Activated naive CD8-positive, alpha-beta T cell treated with anti-CD3 and anti-CD28 coated beads for 36 hours (primary cell): ENCODE results near the gene RNU1-1. TPM values are rescaled to one million over a fixed set of nuclear protein-coding genes. Genes with fewer than 3 reads are reported as not detected.
"Not testable (repeated sequence)": the region's sequence is repeated elsewhere in the genome, so short reads cannot be mapped to it uniquely, and the experiment has no call there.

Source experiments
- DNase-seq: peaks from one replicate; pipeline ENCODE4 v3.0.0; 2021
- H3K27ac Mint-ChIP-seq: one replicate; pipeline ENCODE4 v1.8.0; 2022; ENCODE audit warnings: mild to moderate bottlenecking, moderate library complexity, mixed read lengths
- H3K27me3 Mint-ChIP-seq: one replicate; pipeline ENCODE4 v1.8.0; 2022; ENCODE audit warnings: mild to moderate bottlenecking, mixed read lengths
- H3K36me3 Mint-ChIP-seq: one replicate; pipeline ENCODE4 v1.8.0; 2021; ENCODE audit warnings: mild to moderate bottlenecking, mixed read lengths
- H3K4me1 Mint-ChIP-seq: one replicate; pipeline ENCODE4 v1.8.0; 2021; ENCODE audit warnings: mixed read lengths
- H3K4me3 Mint-ChIP-seq: one replicate; pipeline ENCODE4 v1.8.0; 2022; ENCODE audit warnings: mild to moderate bottlenecking, moderate library complexity, mixed read lengths
- H3K9me3 Mint-ChIP-seq: one replicate; pipeline ENCODE4 v1.8.0; 2022; ENCODE audit warnings: mixed read lengths
- total RNA-seq, 2 experiments: library from RNA; stranded (reverse); gene quantifications; one replicate each; pipeline ENCODE4 v1.2.3, GENCODE V29; 2021

RNU1-1 gene
- total RNA-seq, 2 experiments from 2014 or later = 874 to 961 TPM

DNA sequence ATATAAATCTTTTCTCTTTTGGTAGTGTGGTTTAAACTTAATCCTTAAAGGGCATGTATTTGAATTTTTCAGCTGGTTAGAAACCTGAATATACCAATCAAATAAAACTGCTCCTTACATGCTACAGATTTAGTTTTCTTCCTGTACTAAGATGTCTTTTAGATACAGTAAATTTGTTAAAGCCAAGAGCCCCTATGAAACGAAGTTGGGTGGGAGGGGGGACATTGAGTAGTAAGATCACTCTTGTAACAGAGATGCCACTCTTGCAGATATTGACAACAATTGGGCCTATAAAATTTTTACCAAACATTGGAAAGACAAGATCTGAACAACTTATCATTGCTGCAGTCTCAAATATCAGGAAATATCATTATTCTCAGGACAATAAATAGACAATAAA, 2.2 kb downstream of the RNU1-1 start:
- not testable (repeated sequence) for H3K4me3 Mint-ChIP-seq, H3K27ac Mint-ChIP-seq, H3K27me3 Mint-ChIP-seq, H3K4me1 Mint-ChIP-seq, H3K36me3 Mint-ChIP-seq, DNase-seq, H3K9me3 Mint-ChIP-seq

DNA sequence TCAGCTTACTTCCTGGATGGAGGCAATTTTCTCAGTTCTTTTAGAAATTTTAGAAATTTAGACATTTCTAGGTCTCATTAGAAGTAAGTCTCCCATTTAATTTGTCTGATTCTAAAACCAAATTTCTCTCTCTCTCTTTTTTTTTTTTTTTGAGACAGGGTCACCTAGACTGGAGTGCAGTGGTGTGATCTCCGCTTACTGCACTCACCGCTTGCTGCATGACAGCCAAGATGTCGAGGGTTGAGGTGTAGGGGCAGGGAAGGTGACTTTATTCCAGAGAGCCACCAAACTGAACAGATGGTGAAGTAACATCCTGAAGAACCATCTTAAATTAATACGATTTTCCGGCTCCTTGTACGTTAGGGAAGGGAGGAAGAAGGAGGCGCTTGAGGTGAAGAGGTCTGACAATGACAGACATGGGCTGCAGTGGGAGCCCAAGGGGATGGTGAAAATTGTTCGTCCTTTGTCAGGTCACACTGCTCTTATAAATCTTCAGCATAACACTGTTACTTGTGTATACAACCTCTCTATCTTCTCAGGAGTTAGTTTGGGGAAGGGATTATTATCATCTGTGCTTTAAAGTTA, 5.1 kb downstream of the RNU1-1 start:
- H3K27ac Mint-ChIP-seq, H3K27me3 Mint-ChIP-seq, H3K4me3 Mint-ChIP-seq, H3K4me1 Mint-ChIP-seq, H3K9me3 Mint-ChIP-seq, DNase-seq, H3K36me3 Mint-ChIP-seq: not testable (repeated sequence)

DNA sequence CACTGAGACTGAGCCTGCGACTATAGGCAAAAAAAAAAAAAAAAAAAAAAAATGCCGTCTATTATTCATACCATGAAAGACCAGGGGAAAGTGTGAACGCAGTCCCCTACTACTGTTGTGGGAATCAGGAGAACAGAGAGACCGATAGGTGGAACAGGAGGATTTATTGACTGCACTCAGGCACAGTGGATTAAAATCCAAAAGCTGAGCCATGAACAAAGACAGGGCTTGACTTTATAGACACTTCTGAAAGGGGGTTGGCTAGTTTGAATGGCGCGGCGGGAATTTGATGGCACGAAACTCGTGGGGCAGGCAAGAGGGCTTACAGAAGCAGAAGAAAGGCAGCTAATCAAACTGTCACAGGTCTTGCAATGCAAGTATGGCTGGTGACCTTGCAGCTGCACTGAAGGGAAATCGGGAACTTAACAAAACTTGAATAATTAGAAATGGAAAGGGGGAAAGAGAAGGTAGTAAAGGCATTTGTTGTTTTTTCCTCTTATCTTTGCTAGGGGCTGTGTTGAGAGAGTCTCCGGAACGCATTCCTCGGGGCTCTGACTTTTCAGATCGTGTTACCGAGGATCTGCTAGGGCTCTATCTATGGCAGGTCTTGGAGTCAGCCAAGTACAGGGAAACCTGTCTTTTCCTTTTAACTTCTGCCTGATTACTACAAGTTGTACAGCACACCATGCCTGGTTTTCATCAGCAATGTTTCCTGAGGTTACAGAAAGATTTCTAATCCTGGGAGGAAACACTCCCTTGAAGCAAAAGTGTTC, 7.5 kb downstream of the RNU1-1 start:
- not testable (repeated sequence) for DNase-seq, H3K4me3 Mint-ChIP-seq, H3K9me3 Mint-ChIP-seq, H3K4me1 Mint-ChIP-seq, H3K27me3 Mint-ChIP-seq, H3K36me3 Mint-ChIP-seq, H3K27ac Mint-ChIP-seq

DNA sequence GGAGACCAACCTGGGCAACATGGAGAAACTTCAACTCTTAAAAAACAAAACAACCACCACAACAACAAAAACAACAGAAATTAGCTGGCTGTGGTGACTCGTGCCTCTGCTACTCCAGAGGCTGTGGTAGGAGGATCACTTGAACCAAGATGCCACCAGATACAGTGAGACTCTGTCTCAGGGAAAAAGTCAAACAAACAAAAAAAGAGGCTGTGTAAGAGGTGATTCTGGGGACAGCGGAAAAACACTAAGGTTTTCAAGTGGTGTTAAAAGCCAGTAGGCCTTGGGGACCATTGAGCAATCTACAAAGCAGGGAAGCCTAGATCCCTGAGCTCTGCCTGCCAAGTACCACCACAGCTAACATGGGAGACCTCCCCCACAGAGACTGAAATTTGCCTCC, 8.2 kb downstream of the RNU1-1 start:
- not testable (repeated sequence) for H3K4me3 Mint-ChIP-seq, H3K36me3 Mint-ChIP-seq, H3K27me3 Mint-ChIP-seq, H3K9me3 Mint-ChIP-seq, H3K4me1 Mint-ChIP-seq, DNase-seq, H3K27ac Mint-ChIP-seq

DNA sequence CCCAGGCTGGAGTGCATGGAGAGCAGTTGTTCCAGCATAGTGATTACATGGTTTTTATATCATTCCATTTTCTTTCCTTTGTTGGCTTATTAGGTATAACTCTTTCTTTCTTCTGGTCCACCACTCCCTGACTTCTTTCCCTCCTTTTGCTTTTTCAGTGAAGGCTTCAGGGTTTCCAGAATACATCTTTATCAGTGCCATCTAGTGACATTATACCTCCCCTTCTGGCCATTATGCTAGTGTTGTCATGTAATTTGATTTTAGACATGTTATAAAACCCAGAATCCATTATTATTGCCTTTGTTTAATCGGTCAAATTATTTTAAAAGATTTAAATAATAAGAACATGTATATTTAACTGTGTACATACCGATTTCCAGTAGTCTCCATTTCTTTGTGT, 10.6 kb downstream of the RNU1-1 start:
- Mint-ChIP-seq H3K9me3 (no peaks in the 10 kb centered on the region), H3K4me3 (no peak overlapping the region)

DNA sequence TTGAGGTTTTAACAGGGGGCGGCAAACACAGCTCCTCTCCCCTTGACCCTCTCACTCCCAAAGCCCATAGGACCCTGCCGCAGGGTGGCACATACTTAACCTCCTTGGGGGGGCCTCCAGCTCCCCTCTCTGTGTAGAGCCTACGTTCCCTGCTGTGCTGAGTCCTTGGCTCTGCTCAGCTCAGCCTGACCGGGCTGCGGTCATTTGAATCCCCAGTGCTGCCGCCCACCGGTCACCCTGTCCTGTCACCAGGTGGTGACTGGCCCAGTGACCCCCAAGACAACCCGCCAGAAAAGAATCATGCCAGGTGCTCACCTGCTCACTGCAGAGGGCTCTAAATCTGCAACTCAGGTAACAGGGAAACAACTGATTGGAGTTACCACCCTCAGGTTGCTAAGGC, 12.6 kb downstream of the RNU1-1 start:
- not testable (repeated sequence) for H3K27me3 Mint-ChIP-seq, H3K4me3 Mint-ChIP-seq, H3K4me1 Mint-ChIP-seq, DNase-seq, H3K9me3 Mint-ChIP-seq, H3K36me3 Mint-ChIP-seq, H3K27ac Mint-ChIP-seq

More for the DNA sequence above, 10.6 kb downstream of the RNU1-1 start:
- Mint-ChIP-seq H3K4me1 (peaks cover 3% of the 10 kb centered on the region), H3K27me3 (no peaks in the 10 kb centered on the region), H3K36me3 (no peaks in the 10 kb centered on the region), H3K27ac (no peak overlapping the region)
- no peak for DNase-seq

DNA sequence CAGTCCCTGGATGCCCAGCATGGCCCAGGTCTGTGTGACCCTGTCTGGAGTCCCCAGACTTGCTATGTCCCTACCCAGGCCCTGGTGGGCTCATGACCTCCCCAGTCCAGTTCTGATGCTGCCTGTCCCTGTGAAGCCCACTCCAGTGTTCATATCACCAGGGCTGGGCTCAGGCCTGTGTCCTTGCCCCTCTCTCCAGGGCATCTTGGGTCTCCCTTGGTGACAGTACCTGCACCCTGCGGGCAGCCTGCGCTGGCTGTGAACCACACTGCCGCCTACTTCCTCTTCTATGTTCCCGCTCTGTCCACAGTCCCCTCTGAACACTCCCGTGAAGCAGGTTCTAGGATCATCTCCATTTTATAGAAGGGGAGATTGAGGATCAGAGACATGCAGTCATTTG, 13.1 kb downstream of the RNU1-1 start:
- H3K27ac Mint-ChIP-seq, H3K4me3 Mint-ChIP-seq, H3K36me3 Mint-ChIP-seq, H3K9me3 Mint-ChIP-seq, H3K27me3 Mint-ChIP-seq, H3K4me1 Mint-ChIP-seq, DNase-seq: not testable (repeated sequence)

DNA sequence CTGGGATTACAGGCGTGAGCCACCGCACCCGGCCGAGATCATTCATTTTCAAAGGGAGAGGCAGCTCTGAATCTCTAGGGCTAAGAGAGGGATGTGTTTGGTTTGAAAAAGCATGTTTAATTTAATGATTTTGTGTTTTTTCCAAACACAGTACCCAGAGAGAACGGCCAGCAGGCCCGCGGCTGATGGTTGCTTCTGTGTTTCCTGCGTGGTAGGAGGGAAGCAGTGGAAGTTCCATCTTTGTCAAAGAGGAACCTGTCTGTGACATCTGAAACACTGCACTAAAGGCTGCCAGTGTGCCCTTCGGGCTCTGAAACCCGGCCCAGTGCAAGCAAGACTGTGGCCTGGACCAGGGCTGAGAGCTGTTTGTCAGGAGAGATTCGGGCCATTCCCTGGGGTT, 13.6 kb downstream of the RNU1-1 start:
- DNase-seq, H3K4me1 Mint-ChIP-seq, H3K9me3 Mint-ChIP-seq, H3K36me3 Mint-ChIP-seq, H3K27me3 Mint-ChIP-seq, H3K27ac Mint-ChIP-seq: not testable (repeated sequence)
- H3K4me3 Mint-ChIP-seq = peak overlapping the region; percentile 80

DNA sequence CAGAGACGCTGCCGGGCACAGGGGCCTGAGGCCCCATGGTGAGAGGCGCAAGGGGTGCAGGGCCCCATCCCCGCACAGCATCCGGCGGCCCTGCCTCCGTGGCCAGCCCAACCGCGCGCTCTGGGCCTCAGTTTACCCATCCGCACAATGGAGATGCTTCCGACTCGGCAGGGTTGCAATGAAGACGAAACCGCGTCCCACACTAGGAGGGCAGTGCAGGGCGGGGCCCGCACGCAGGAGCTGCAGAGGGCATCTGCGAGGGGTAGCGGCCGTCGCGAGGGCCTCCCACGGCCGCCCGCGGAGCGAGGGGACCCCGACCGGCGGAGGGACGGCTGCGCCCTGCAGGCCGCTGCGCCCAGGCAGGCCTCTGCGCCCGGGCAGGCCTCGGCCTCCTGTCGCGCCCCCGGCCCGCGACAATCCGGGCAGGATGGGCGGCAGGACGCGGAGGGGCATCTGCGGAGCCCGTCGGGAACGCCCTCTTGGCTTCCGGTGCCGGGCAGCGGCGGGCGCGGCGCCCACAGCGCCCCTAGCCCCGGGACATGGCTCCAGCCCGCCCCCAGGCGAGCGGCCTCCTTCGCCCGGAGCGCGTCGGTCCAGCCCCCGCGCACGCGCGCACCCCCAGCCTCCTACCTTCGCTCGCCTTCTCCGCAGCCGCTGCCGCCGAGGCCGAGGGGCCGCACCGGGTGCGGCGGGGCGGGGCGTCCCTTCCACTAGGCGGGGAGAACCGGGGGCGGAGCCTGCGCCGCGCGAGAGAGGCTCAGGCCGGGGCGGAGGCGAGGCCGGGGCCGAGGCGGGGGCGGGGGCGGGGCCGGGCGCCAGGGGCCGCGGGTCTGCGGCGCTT, 15.3 kb downstream of the RNU1-1 start:
- Mint-ChIP-seq H3K27ac (no peak overlapping the region), H3K4me1 (peaks cover 11% of the 10 kb centered on the region), H3K36me3 (no peaks in the 10 kb centered on the region), H3K9me3 (no peaks in the 10 kb centered on the region), H3K27me3 (no peaks in the 10 kb centered on the region), H3K4me3 (peak overlapping the region; percentile 77)
- DNase-seq = peak; percentile 88

DNA sequence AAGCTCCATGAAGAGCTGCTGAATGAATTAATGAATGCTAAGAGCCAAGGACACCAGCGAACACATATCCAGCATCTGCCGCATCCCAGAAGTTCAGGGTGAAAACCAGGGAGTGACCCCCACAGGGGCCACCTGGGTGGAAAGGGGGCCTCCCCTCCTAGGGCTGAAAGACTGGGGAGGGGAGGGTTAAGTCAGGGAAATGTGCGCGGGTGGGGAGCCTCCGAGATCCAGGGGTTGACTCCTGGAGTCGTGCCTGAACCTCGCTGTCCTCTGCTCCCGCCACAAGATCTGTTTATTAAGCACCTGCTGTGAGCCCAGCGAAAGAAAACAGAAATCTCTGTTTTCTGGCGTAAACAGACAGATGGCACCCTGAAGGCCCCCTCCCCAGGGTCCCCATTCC, 16.0 kb downstream of the RNU1-1 start:
- not testable (repeated sequence) for H3K27ac Mint-ChIP-seq, H3K27me3 Mint-ChIP-seq, H3K36me3 Mint-ChIP-seq, DNase-seq, H3K9me3 Mint-ChIP-seq
- Mint-ChIP-seq H3K4me3 (peak overlapping the region; percentile 77), H3K4me1 (peaks cover 12% of the 10 kb centered on the region)

DNA sequence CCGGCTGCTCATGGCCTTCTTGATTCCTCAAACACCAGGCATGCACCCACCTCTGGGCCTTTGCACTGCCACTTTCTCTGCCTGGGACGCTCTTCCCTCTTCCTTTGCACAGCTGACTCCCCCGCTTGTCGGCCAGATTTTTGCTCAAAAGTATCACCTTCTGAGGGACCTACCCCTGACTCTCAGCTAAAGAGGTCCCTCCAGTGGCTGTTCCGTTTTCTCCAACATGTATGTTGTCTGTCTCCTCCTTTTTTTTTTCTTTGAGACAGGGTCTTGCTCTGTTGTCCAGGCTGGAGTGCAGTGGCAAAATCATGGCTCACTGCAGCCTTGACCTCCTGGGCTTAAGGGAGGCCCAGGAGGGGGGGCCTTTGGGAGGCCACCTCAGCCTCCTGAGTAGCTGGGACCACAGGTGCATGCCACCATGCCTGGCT, 16.6 kb downstream of the RNU1-1 start:
- not testable (repeated sequence) for H3K27ac Mint-ChIP-seq, DNase-seq, H3K36me3 Mint-ChIP-seq

DNA sequence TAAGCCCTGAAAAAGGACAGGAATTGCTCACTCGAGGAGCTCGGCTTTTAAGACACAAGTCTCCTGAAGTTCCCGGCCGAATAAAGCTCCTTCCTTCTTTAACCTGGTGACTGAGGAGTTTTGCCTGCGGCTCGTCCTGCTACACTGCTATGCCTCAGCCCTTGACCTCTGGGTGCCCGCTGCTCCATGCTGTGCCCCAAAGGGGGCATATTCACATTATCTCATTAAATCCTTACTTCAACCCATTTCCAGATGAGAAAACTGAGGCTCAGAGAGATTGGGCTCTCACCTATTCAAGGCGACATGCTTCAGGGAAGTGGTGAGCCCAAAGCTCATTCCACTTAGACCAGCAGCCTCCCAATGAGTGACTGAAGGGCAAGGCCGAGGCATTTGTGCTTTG, 20.4 kb downstream of the RNU1-1 start:
- not testable (repeated sequence) for H3K27ac Mint-ChIP-seq, H3K4me3 Mint-ChIP-seq, H3K9me3 Mint-ChIP-seq, H3K36me3 Mint-ChIP-seq, H3K27me3 Mint-ChIP-seq, DNase-seq
- H3K4me1 Mint-ChIP-seq = peaks cover 15% of the 10 kb centered on the region

More for the DNA sequence above, 16.6 kb downstream of the RNU1-1 start:
- Mint-ChIP-seq H3K4me1 (peaks cover 18% of the 10 kb centered on the region), H3K4me3 (peak overlapping the region; percentile 77)
- not testable (repeated sequence) for H3K9me3 Mint-ChIP-seq, H3K27me3 Mint-ChIP-seq

DNA sequence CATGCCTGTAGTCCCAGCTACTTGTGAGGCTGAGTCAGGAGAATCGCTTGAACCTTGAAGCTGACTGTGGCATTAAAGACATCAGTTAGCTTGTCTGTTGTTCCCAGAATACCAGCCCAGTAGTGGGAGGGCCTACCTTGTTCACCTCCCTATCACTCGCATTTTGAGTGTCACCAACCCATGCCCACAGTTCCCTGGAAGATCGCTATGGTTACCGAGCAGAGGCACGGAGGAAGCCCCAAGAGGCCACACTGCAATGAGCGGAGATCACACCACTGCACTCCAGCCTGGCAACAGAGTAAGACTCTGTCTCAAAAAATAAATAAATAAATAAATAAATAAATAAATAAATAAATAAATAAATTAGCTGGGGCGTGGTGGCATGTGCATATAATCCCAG, 21.1 kb downstream of the RNU1-1 start:
- not testable (repeated sequence) for H3K4me3 Mint-ChIP-seq, H3K36me3 Mint-ChIP-seq, H3K27ac Mint-ChIP-seq, H3K9me3 Mint-ChIP-seq, H3K27me3 Mint-ChIP-seq
- peak; percentile 11 for DNase-seq
- peaks cover 13% of the 10 kb centered on the region for H3K4me1 Mint-ChIP-seq

DNA sequence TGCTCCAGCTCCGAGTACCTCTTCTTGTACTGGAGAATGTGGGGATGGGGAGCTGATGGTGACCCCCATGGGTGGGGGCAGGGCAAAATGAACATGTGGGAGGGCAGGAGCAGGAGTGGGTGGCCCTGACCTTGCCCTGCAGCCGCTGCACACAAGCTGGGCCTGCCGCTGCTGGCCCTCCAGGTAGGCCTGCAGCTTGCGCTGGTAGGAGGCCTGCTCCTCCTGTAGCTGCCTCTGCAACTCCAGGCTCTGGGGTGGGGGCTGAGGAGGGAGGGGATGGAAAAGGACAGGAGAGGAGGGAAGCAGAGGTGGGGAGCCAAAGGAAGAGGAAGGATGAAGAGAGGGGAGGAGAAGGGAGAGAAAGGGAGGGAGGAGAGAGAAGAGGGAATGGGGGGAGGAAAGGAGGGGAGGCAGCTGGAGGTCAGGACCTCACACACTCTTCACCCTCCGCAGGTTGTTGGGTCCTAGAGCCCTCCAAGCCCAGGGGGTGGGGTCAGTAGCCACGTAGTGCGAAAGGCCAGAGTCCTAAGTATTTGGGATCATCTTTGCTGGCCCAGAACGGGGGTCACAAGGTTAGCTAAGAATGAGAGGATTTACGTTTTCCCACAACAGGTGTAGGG, 22.9 kb downstream of the RNU1-1 start:
- Mint-ChIP-seq H3K9me3 (no peaks in the 10 kb centered on the region), H3K4me3 (no peak overlapping the region), H3K27me3 (no peaks in the 10 kb centered on the region), H3K36me3 (no peaks in the 10 kb centered on the region), H3K27ac (no peak overlapping the region), H3K4me1 (peaks cover 8% of the 10 kb centered on the region)
- no peak for DNase-seq

DNA sequence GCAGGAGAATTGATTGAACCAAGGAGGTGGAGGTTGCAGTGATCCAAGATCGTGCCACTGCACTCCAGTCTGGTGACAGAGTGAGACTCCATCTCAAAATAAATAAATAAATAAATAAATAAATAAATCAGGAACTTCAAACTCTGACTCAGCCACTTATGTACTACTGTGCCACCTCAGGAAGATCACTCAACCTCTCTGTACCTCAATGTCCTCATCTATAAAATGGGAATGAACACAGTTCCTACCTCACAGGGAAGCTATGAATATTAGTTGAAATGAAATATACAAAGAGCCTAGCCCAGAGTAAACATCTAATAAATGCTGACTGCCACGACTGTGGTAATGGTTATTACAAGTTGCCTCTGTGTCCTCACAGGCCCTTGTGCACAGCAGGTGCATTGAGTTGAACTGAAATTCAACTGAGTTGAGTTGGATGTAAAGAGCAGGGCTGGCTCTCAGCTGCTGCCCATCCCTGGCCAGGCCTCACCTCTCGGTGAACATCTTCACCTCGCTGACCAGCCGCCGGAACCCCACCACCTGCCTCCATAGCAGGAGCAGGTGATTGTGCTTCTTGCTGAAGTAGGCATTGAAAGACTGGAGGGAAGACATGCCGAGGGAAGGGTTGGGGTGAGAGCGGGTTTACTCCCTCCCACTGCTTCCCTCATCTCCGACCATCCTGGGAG, 24.7 kb downstream of the RNU1-1 start:
- not testable (repeated sequence) for H3K4me3 Mint-ChIP-seq, H3K36me3 Mint-ChIP-seq, DNase-seq, H3K4me1 Mint-ChIP-seq, H3K27ac Mint-ChIP-seq, H3K27me3 Mint-ChIP-seq, H3K9me3 Mint-ChIP-seq
